Naive thymus-derived CD4-positive, alpha-beta T cell (primary cell): Measurements from ENCODE around the gene PKIG. TPM values are rescaled to one million over a fixed set of nuclear protein-coding genes. Genes with fewer than 3 reads are reported as not detected.

Experiments
- ATAC-seq: fragments of 150-1000 bp; cut with Tn5 transposase; 2 replicates; pipeline ENCODE4 v1.10.0; 2021; ENCODE audit warnings: mild to moderate bottlenecking, moderate library complexity
- CTCF ChIA-PET: fragments of 350-600 bp; sonication (Branson Sonifier 250); formaldehyde crosslinking; loops from one replicate; lab custom pipeline; 2021; ENCODE audit warnings: antibody characterized with exemption; lab: Charles Lee
- POLR2A ChIA-PET: fragments of 350-600 bp; sonication (Branson Sonifier 250); formaldehyde crosslinking; loops from one replicate; lab custom pipeline; 2021; ENCODE audit warnings: antibody characterized with exemption, inconsistent platforms; lab: Charles Lee
- DNase-seq, 9 donors: peaks; one replicate each; pipeline versions ENCODE4 v3.0.0 to v3.0.0-alpha.2; 2020 to 2022; ENCODE audit warnings: mixed read lengths in 1 of 9
- H3K27ac ChIP-seq: one replicate; pipeline ENCODE4 v1.7.0; 2013; ENCODE audit warnings: mild to moderate bottlenecking, low read depth, low read length, moderate library complexity
- H3K27me3 ChIP-seq, 2 donors: one replicate each; pipeline ENCODE4 v1.7.0; 2013; ENCODE audit warnings: low read length in 2 of 2, mild to moderate bottlenecking in 2 of 2, moderate library complexity in 2 of 2; ENCODE audit not compliant: control insufficient read depth in 2 of 2, insufficient read depth in 2 of 2
- H3K36me3 ChIP-seq, 3 experiments: 1 replicate in 2 of 3; 2 replicates in 1 of 3; pipeline ENCODE4 v1.7.0; 2013; ENCODE audit warnings: low read length in 3 of 3, mild to moderate bottlenecking in 3 of 3, moderate library complexity in 1 of 3; ENCODE audit not compliant: insufficient read depth in 3 of 3, control insufficient read depth in 2 of 3
- H3K4me1 ChIP-seq, 2 donors: one replicate each; pipeline ENCODE4 v1.7.0; 2013; ENCODE audit warnings: low read length in 2 of 2, mild to moderate bottlenecking in 2 of 2, moderate library complexity in 1 of 2; ENCODE audit not compliant: control insufficient read depth in 2 of 2, insufficient read depth in 2 of 2
- H3K4me3 ChIP-seq: 2 replicates; pipeline ENCODE4 v1.7.0; 2013; ENCODE audit warnings: mild to moderate bottlenecking, low read length
- H3K9me3 ChIP-seq, 3 experiments: 1 replicate in 2 of 3; 2 replicates in 1 of 3; pipeline ENCODE4 v1.7.0; 2013; ENCODE audit warnings: low read length in 3 of 3; ENCODE audit not compliant: control insufficient read depth in 2 of 3
- H3K27ac Mint-ChIP-seq, 9 donors: one replicate each; pipeline ENCODE4 v1.8.0; 2020 to 2022; ENCODE audit warnings: mixed read lengths in 9 of 9, mild to moderate bottlenecking in 8 of 9, moderate library complexity in 5 of 9, inconsistent platforms in 2 of 9
- H3K27me3 Mint-ChIP-seq, 5 donors: one replicate each; pipeline ENCODE4 v1.8.0; 2021 to 2022; ENCODE audit warnings: mixed read lengths in 5 of 5, mild to moderate bottlenecking in 1 of 5
- H3K36me3 Mint-ChIP-seq, 5 donors: one replicate each; pipeline ENCODE4 v1.8.0; 2020 to 2022; ENCODE audit warnings: mixed read lengths in 5 of 5, mild to moderate bottlenecking in 3 of 5, inconsistent platforms in 1 of 5
- H3K4me1 Mint-ChIP-seq, 7 donors: one replicate each; pipeline ENCODE4 v1.8.0; 2020 to 2022; ENCODE audit warnings: mixed read lengths in 7 of 7, mild to moderate bottlenecking in 3 of 7, inconsistent platforms in 1 of 7
- H3K4me3 Mint-ChIP-seq, 10 donors: one replicate each; pipeline ENCODE4 v1.8.0; 2020 to 2022; ENCODE audit warnings: mild to moderate bottlenecking in 10 of 10, mixed read lengths in 10 of 10, moderate library complexity in 6 of 10, inconsistent platforms in 2 of 10
- H3K9me3 Mint-ChIP-seq, 11 donors: one replicate each; pipeline ENCODE4 v1.8.0; 2020 to 2022; ENCODE audit warnings: mixed read lengths in 11 of 11, mild to moderate bottlenecking in 4 of 11, inconsistent platforms in 1 of 11, moderate library complexity in 1 of 11
- intact Hi-C, 2 donors: fragments of 100-400 bp; cut with micrococcal nuclease; formaldehyde crosslinking; loops; one replicate each; pipeline ENCODE4 v1.15.1; 2023
- polyA plus RNA-seq, 2 donors: library from polyadenylated mRNA; unstranded; fragments of 300-500 nt; fragmentation: Illumina TruSeq; gene quantifications; one replicate each; pipeline ENCODE4 v1.2.3, GENCODE V29; 2021
- total RNA-seq, 6 experiments: library from RNA in 5 of 6; stranded (reverse) in 5 of 6; gene quantifications; 1 replicate in 5 of 6; 2 replicates in 1 of 6; pipeline ENCODE4 v1.2.3 and lab custom pipeline; 2021 to 2026

PKIG gene
- total and polyA plus RNA-seq, 7 experiments from 2014 or later: 1.9 to 6.0 (median 2.9) TPM

DNA sequence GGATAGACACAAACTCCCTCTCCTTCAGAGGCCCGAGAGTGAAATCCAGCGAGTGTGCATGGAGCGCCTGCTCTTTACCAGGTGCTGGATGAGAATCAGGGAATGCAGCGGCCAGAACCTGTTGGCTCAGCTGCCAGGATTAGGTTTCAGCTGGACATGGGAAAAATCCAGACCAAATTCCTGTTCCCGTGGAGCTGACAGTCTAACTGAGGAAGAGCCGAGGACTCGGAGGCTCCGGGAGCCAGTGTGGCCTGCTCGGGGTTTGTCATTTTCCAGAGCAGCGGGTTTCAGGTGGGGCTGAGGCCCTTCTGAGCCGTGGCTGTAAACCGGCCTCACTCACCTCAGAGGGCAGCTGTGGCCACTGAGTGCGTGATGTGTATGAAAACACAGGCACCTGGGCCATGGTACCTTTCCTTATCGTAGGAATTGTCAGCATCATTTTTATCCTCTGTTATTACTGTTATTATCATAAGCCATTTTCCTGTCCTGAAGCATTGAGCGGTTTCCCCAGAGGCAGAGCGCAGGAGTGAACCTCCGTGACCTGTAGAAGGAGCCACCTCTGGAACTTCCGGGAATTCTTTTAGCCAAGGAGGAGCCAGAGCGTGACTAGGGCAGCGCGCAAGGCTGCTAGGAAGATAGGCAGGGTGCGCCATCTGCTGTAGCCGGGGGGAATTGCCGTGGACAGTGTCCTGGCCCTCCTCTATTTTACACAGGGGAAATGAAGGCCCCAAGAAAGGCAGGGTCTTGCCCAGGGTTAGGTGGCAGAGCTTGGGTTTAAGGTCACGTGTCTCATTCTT, 27.3 kb downstream of the PKIG start:
- Mint-ChIP-seq H3K4me1 (peaks cover 14 to 39% (median 25%) of the 10 kb centered on the region in 7 donors), H3K9me3 (peaks cover 0 to 4% (median 0%) of the 10 kb centered on the region in 11 donors), H3K27ac (peak overlapping the region; percentile 88 to 100 (median 98)), H3K27me3 (no peaks in the 10 kb centered on the region), H3K36me3 (peaks cover 5 to 11% (median 9%) of the 10 kb centered on the region in 5 donors), H3K4me3 (peak overlapping the region; percentile 30 to 86 (median 74))
- CTCF ChIA-PET: interaction anchor here (0.7 to 3.3 kb wide), 29 partner anchors 9 to 753 kb away, joined by 3 to 23 read pairs (median 4); partner anchors contain the start of genes ADA, SYS1 and TTPAL
- peak; percentile 70 to 82 (median 77) for DNase-seq
- peak; percentile 91 for ATAC-seq
- H3K36me3 ChIP-seq: peaks cover 0 to 5% (median 0%) of the 10 kb centered on the region in 3 experiments
- no peaks in the 10 kb centered on the region for H3K9me3 ChIP-seq
- intact Hi-C loops: loop anchor here (1.0 to 10.0 kb wide), 15 partner anchors 33 to 493 kb away; partner anchors contain the start of genes TTPAL (in 2 of the 2), ADA (in 1 of the 2), FITM2 (in 1 of the 2) and SERINC3 (in 1 of the 2)
- H3K4me3 ChIP-seq: peak overlapping the region; percentile 2
- peaks cover 8 to 24% of the 10 kb centered on the region in 2 donors for H3K4me1 ChIP-seq
- POLR2A ChIA-PET: interaction anchor here (0.5 to 2.6 kb wide), 15 partner anchors 9 to 802 kb away, joined by 3 to 19 read pairs (median 3); partner anchors contain the start of genes ADA and FITM2
- peak overlapping the region; percentile 73 for H3K27ac ChIP-seq
- no peaks in the 10 kb centered on the region for H3K27me3 ChIP-seq

DNA sequence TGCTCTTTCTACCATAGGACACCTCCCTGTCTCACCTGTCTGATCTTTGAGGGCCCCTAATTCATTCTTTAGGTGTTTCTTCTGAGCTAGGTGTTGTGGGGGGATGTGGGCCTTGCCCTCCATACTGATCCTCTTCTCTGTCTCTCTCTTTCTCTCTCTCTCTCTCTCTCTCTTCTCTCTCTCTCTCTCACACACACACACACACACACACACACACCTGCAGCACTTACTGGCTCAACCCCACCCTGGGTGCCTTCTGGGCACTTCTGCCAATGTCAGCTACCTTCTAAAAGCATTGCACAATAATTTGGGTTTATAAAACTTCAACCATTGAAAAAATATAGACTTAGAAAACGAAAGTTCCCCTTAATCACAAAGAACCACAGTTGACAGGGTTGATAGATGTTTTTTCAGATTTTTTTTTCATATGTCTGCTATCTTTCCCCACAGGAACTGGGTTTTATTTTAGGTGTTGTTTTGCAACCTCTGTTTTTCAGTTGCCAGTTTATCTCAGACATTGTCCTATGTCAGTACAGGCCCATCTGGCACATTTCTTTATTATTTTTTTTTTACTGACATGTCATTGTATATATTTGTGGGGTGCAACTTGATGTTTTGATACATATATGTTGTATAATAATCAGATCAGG, 28.1 kb downstream of the PKIG start:
- Histone ChIP-seq H3K27me3 (no peaks in the 10 kb centered on the region), H3K27ac (peak overlapping the region; percentile 73), H3K4me1 (peaks cover 14 to 32% of the 10 kb centered on the region in 2 donors), H3K36me3 (peaks cover 0 to 5% (median 0%) of the 10 kb centered on the region in 3 experiments), H3K4me3 (peak overlapping the region; percentile 2), H3K9me3 (no peaks in the 10 kb centered on the region)
- intact Hi-C loops: loop anchor here (1.0 to 10.0 kb wide), 15 partner anchors 34 to 494 kb away; partner anchors contain the start of genes TTPAL (in 2 of the 2), ADA (in 1 of the 2), FITM2 (in 1 of the 2) and SERINC3 (in 1 of the 2)
- ATAC-seq (peak; percentile 74), DNase-seq (peak in 6 of 9 donors; percentile 63 to 80 (median 70))
- Mint-ChIP-seq H3K27me3 (no peaks in the 10 kb centered on the region), H3K36me3 (peaks cover 5 to 11% (median 9%) of the 10 kb centered on the region in 5 donors), H3K4me3 (peak overlapping the region in 9 of 10 donors; percentile 53 to 86 (median 74)), H3K27ac (peak overlapping the region; percentile 88 to 100 (median 98)), H3K9me3 (peaks cover 0 to 4% (median 0%) of the 10 kb centered on the region in 11 donors), H3K4me1 (peaks cover 21 to 46% (median 32%) of the 10 kb centered on the region in 7 donors)
- ChIA-PET POLR2A (interaction anchor here (0.5 to 2.6 kb wide), 13 partner anchors 8 to 803 kb away, joined by 3 to 19 read pairs (median 4); partner anchors contain the start of genes ADA and FITM2), CTCF (interaction anchor here (0.5 to 3.3 kb wide), 31 partner anchors 8 to 753 kb away, joined by 3 to 23 read pairs (median 4); partner anchors contain the start of genes ADA, SYS1 and TTPAL)

DNA sequence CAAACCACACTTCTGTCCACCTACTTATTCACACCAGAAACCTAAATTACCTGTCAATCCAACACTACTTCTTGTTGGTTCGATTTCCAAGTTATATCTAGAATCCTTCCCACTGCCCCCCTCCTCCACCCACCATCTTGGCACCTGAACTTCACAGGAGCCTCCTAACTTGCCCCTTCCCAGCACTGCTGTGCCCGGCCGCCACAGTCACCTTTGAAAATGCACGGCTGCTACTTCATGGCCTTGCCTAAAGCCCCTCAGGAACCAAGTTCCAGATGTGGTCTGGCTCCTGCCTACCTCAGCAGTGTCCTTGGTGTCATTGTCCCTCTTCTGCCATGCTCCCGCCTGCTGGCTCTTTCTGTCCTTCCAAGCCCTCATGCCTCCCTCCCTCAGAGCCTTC, 31.2 kb downstream of the PKIG start:
- intact Hi-C loops: loop anchor here in 1 of 2 donors (5.0 to 10.0 kb wide), 2 partner anchors 39 to 121 kb away; partner anchors contain the start of gene ADA
- H3K9me3 ChIP-seq: no peaks in the 10 kb centered on the region
- ATAC-seq: no peak
- Mint-ChIP-seq H3K4me1 (peaks cover 39 to 75% (median 62%) of the 10 kb centered on the region in 7 donors), H3K27ac (peak overlapping the region; percentile 35 to 98 (median 92)), H3K9me3 (peaks cover 0 to 2% (median 0%) of the 10 kb centered on the region in 11 donors), H3K36me3 (peaks cover 4 to 14% (median 5%) of the 10 kb centered on the region in 5 donors), H3K4me3 (no peak overlapping the region), H3K27me3 (no peaks in the 10 kb centered on the region)
- CTCF ChIA-PET: interaction anchor here (1.3 kb wide), 1 partner anchor 10 kb away, joined by 4 read pairs; no protein-coding TSS in a partner anchor
- H3K27me3 ChIP-seq: no peaks in the 10 kb centered on the region
- DNase-seq: no peak
- H3K36me3 ChIP-seq: peaks cover 0 to 13% (median 0%) of the 10 kb centered on the region in 3 experiments
- H3K4me1 ChIP-seq: peaks cover 17 to 62% of the 10 kb centered on the region in 2 donors
- POLR2A ChIA-PET: interaction anchor here (10.9 kb wide), 1 partner anchor 33 kb away, joined by 122 read pairs; the partner anchor contains the start of gene ADA
- H3K27ac ChIP-seq: no peak overlapping the region
- H3K4me3 ChIP-seq: no peak overlapping the region

DNA sequence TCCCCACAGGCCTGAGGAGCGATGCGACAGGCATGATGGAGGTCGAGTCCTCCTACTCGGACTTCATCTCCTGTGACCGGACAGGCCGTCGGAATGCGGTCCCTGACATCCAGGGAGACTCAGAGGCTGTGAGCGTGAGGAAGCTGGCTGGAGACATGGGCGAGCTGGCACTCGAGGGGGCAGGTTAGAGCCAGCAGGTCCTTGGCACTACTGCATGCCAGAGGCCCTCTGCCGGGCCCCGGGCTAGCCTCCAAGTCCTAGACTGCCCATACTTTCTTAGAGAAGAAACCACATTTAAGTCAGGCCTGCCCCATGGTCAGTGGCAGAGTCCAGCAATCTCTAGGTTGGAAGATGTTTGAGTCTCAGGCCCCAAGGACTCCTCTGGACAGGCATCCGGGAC, 32.1 kb downstream of the PKIG start:
- peak overlapping the region in 6 of 10 donors; percentile 56 to 77 (median 74) for H3K4me3 Mint-ChIP-seq

DNA sequence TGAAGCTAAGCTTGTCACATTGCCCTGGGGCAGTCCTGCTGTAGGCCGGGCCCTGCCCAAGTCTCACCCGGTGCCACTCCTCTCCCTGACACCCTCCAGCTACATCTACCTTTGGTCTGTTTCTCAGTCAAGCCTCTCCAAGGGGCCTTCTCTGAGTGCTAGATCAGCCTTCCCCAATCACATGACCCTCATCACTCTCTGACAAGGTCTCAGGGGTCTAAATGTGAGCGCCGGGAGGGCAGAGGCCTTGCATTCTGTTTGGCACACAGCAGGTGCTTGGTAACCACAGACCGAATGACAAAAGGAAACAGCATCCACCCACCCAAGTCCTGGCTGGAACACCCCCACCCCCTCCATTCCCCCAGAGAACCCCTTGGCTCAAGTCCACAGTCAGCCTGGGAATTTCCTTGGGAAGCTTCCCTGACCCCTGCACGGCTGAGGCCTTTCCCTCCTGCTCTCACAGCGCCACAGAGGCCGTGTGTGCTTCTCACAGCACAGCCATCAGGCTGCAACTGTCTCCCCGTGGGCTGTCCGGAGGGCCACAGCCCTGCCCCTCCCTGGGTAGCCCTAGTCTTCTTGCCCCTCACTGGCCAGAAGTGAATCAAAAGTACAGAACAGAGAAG, 32.9 kb downstream of the PKIG start:
- no peaks in the 10 kb centered on the region for H3K27me3 Mint-ChIP-seq
- ChIA-PET CTCF (interaction anchor here (0.8 to 1.1 kb wide), 3 partner anchors 38 to 229 kb away, joined by 3 to 4 read pairs (median 3); no protein-coding TSS in a partner anchor), POLR2A (interaction anchor here (0.6 to 10.9 kb wide), 3 partner anchors 32 to 378 kb away, joined by 3 to 122 read pairs (median 3); partner anchors contain the start of gene ADA)
- DNase-seq: peak in 1 of 9 donors; percentile 11
- H3K27ac Mint-ChIP-seq: peak overlapping the region; percentile 82 to 98 (median 95)
- Histone ChIP-seq H3K9me3 (no peaks in the 10 kb centered on the region), H3K27ac (peak overlapping the region; percentile 42), H3K27me3 (no peaks in the 10 kb centered on the region), H3K4me1 (peaks cover 11 to 64% of the 10 kb centered on the region in 2 donors), H3K4me3 (no peak overlapping the region), H3K36me3 (peaks cover 0 to 25% (median 0%) of the 10 kb centered on the region in 3 experiments)
- H3K4me3 Mint-ChIP-seq: peak overlapping the region; percentile 18 to 77 (median 70)
- peaks cover 46 to 81% (median 68%) of the 10 kb centered on the region in 7 donors for H3K4me1 Mint-ChIP-seq
- no peak for ATAC-seq
- intact Hi-C loops: loop anchor here in 1 of 2 donors (10.0 kb wide), 1 partner anchor 120 kb away; no protein-coding TSS in a partner anchor
- peaks cover 0 to 2% (median 0%) of the 10 kb centered on the region in 11 donors for H3K9me3 Mint-ChIP-seq
- peaks cover 13 to 23% (median 17%) of the 10 kb centered on the region in 5 donors for H3K36me3 Mint-ChIP-seq

More for the DNA sequence above, 32.1 kb downstream of the PKIG start:
- Mint-ChIP-seq H3K27ac (peak overlapping the region; percentile 82 to 98 (median 95)), H3K36me3 (peaks cover 7 to 17% (median 9%) of the 10 kb centered on the region in 5 donors), H3K27me3 (no peaks in the 10 kb centered on the region), H3K4me1 (peaks cover 48 to 85% (median 72%) of the 10 kb centered on the region in 7 donors), H3K9me3 (peaks cover 0 to 2% (median 0%) of the 10 kb centered on the region in 11 donors)
- ChIA-PET CTCF (interaction anchor here (0.8 to 1.3 kb wide), 4 partner anchors 11 to 229 kb away, joined by 3 to 4 read pairs (median 4); no protein-coding TSS in a partner anchor), POLR2A (interaction anchor here (0.6 to 10.9 kb wide), 3 partner anchors 32 to 123 kb away, joined by 3 to 122 read pairs (median 3); partner anchors contain the start of gene ADA)
- no peak for ATAC-seq
- no peak for DNase-seq
- no peaks in the 10 kb centered on the region for H3K27me3 ChIP-seq
- H3K4me1 ChIP-seq: peaks cover 17 to 71% of the 10 kb centered on the region in 2 donors
- intact Hi-C loops: loop anchor here in 1 of 2 donors (5.0 to 10.0 kb wide), 2 partner anchors 38 to 120 kb away; partner anchors contain the start of gene ADA
- peaks cover 0 to 17% (median 0%) of the 10 kb centered on the region in 3 experiments for H3K36me3 ChIP-seq
- peak overlapping the region; percentile 42 for H3K27ac ChIP-seq
- H3K9me3 ChIP-seq: no peaks in the 10 kb centered on the region
- H3K4me3 ChIP-seq: no peak overlapping the region
